Stimulated activated CD4-positive, alpha-beta T cell treated with anti-CD3 and anti-CD28 coated beads, Interleukin-4, amount 100 ng/mL, for 48 hours (primary cell): ENCODE results near the gene SOCS1.
A peak's percentile ranks its signal among the peaks of the same experiment; 100 is the strongest.
"Not testable (repeated sequence)": the region's sequence is repeated elsewhere in the genome, so short reads cannot be mapped to it uniquely, and the experiment has no call there.

Experiments used
- DNase-seq, 2 donors: peaks; one replicate each; pipeline ENCODE4 v3.0.0-alpha.2; 2020; ENCODE audit warnings: low read depth in 2 of 2

Gene SOCS1

GRCh38 chr16:11224894-11225676 is 30.9 kb downstream of the SOCS1 start:
- DNase-seq: peak; percentile 79 to 81

GRCh38 chr16:11224096-11224893 is 31.7 kb downstream of the SOCS1 start:
- peak; percentile 61 to 73 for DNase-seq

- not testable (repeated sequence) for DNase-seq
Observed at GRCh38 chr16:11220507-11220906, 35.5 kb downstream of the SOCS1 start.

- no peak for DNase-seq
Observed at GRCh38 chr16:11219178-11219577, 36.8 kb downstream of the SOCS1 start.

GRCh38 chr16:11218604-11218962 is 37.4 kb downstream of the SOCS1 start:
- DNase-seq: no peak

GRCh38 chr16:11217651-11218603 is 38.1 kb downstream of the SOCS1 start:
- no peak for DNase-seq

- no peak for DNase-seq
Observed at GRCh38 chr16:11215935-11216556, 40.0 kb downstream of the SOCS1 start.

GRCh38 chr16:11213799-11214198 is 42.2 kb downstream of the SOCS1 start:
- no peak for DNase-seq

- DNase-seq: no peak
Observed at GRCh38 chr16:11213373-11213772, 42.6 kb downstream of the SOCS1 start.

GRCh38 chr16:11212798-11213196 is 43.2 kb downstream of the SOCS1 start:
- DNase-seq: no peak

GRCh38 chr16:11211977-11212797 is 43.8 kb downstream of the SOCS1 start:
- no peak for DNase-seq

GRCh38 chr16:11211061-11211976 is 44.7 kb downstream of the SOCS1 start:
- no peak for DNase-seq

- DNase-seq: no peak
Observed at GRCh38 chr16:11210260-11210659, 45.7 kb downstream of the SOCS1 start.

- DNase-seq: no peak
Observed at GRCh38 chr16:11208916-11209665, 46.9 kb downstream of the SOCS1 start.

- DNase-seq: no peak
Observed at GRCh38 chr16:11207646-11208045, 48.4 kb downstream of the SOCS1 start.

GRCh38 chr16:11205754-11206581 is 50.0 kb downstream of the SOCS1 start:
- DNase-seq: no peak

GRCh38 chr16:11205065-11205699 is 50.8 kb downstream of the SOCS1 start:
- DNase-seq: no peak
